ENCODE measurements around the gene GRPEL1.

GRCh38 chr4:7052313-7052712 lies 15.6 kb downstream of the GRPEL1 start:
- TF ChIP-seq POLR2A (IDR thresholded peaks at IDR 0.05) (no peak), EP300 (IDR thresholded peaks at IDR 0.05) (no peak)
